IPS-18c (cell line): ENCODE data around the gene RBM24.
A peak's percentile ranks its signal among the peaks of the same experiment; 100 is the strongest.
"Not testable (repeated sequence)": the region's sequence is repeated elsewhere in the genome, so short reads cannot be mapped to it uniquely, and the experiment has no call there.

ENCODE experiments used
- H3K4me3 ChIP-seq: 2 replicates; pipeline ENCODE4 v1.7.0; 2013; ENCODE audit warnings: low read depth, mild to moderate bottlenecking, low read length, moderate library complexity; ENCODE audit not compliant: insufficient read depth
- H3K9me3 ChIP-seq: one replicate; pipeline ENCODE4 v1.6.1; 2013; ENCODE audit warnings: mild to moderate bottlenecking, low read length, moderate library complexity; ENCODE audit not compliant: control insufficient read depth, insufficient read depth

Gene RBM24

DNA sequence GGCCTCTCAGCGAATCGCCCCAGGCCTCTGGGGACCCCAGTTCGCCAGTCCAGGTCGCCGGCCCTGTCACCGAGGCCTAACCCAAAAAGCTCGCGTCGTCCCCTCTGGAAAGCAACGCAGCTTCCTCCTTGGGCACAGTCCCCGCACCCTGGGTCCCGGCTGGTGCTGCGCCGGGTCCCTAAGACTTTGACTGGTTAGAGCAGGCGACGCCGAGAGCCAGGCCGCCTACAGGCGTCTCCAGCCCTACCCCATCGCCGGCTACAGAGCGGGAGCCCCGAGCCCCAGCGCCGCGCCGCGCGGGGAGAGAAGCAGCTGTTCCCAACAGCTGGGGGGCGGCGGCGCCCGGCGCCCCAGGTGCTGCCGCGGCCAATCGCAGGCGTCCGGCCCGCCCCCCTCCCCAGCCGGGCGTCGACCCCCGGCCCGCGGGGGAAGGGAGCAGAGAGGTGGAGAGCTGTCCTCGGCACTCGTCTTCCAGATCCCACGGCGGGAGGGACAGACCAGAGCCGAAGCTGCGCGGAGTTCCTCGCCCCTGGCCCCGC lies 540 bp upstream of the RBM24 start:
- Histone ChIP-seq H3K9me3 (no peaks in the 10 kb centered on the region), H3K4me3 (peak overlapping the region; percentile 62)

- Histone ChIP-seq H3K9me3 (no peaks in the 10 kb centered on the region), H3K4me3 (peak overlapping the region; percentile 62)
These were observed 628 bp downstream of the RBM24 start for GRCh38 chr6:17281497-17282481.

DNA sequence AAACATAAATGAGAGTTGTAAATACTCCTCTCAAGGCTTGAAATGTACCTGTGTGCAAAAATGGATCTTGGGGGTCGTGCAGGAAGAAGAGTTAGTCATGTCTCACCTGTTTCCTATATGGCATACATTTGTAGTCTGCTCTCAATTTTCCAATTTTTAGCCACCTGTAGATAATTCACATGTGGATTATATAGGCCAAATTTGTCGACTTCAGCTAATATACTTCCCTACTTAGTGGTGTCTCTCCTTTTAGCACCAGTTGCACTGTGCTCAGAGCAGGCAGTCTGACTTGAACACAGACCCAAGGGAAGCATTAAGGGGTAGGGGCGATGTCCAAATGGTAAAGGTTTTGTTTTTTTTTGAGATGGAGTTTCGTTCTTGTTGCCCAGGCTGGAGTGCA lies 1.9 kb downstream of the RBM24 start:
- H3K4me3 ChIP-seq: no peak overlapping the region

GRCh38 chr6:17289630-17290061 lies 8.5 kb downstream of the RBM24 start:
- no peak overlapping the region for H3K4me3 ChIP-seq

More for the DNA sequence above, 1.9 kb downstream of the RBM24 start:
- H3K9me3 ChIP-seq: no peaks in the 10 kb centered on the region

DNA sequence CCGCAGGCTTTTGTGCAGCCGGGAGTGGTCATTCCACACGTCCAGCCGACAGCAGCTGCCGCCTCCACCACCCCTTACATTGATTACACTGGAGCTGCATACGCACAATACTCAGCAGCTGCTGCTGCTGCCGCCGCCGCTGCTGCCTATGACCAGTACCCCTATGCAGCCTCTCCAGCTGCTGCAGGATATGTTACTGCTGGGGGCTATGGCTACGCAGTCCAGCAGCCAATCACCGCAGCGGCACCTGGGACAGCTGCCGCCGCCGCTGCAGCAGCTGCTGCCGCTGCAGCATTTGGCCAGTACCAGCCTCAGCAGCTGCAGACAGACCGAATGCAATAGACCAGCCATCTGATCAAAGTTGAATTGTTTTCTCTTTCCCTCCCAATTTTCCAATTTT lies 10.6 kb downstream of the RBM24 start:
- Histone ChIP-seq H3K4me3 (no peak overlapping the region), H3K9me3 (no peaks in the 10 kb centered on the region)

More at GRCh38 chr6:17289630-17290061, 8.5 kb downstream of the RBM24 start:
- H3K9me3 ChIP-seq: no peaks in the 10 kb centered on the region

DNA sequence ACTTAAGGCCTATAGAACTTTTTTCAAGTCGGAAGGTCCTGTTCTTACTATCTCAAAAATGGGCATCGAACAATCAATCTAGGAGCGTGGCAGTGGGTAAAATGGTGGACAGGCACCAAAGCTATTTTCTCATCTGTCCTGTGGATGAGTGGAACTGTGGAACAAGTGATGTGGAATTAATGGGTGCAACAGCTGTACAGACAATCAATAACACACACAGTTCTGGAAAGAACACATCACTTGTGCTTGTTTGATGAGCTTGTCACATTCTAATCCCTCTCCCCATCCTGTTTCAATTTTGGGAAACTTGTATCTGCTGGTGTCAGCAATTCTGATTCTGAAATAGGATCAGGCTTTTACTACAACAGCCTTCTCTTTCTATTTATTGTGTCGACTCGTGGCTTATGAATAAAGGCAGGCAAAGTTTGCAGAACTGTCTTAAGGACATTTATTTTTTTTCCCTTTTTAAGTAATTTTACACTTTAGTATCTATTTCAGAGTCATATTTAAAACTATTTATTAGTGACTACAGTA lies 11.5 kb downstream of the RBM24 start:
- H3K4me3 ChIP-seq: no peak overlapping the region
- H3K9me3 ChIP-seq: no peaks in the 10 kb centered on the region

- no peak overlapping the region for H3K4me3 ChIP-seq
- no peaks in the 10 kb centered on the region for H3K9me3 ChIP-seq
These were observed 12.2 kb downstream of the RBM24 start for GRCh38 chr6:17293395-17293794.

DNA sequence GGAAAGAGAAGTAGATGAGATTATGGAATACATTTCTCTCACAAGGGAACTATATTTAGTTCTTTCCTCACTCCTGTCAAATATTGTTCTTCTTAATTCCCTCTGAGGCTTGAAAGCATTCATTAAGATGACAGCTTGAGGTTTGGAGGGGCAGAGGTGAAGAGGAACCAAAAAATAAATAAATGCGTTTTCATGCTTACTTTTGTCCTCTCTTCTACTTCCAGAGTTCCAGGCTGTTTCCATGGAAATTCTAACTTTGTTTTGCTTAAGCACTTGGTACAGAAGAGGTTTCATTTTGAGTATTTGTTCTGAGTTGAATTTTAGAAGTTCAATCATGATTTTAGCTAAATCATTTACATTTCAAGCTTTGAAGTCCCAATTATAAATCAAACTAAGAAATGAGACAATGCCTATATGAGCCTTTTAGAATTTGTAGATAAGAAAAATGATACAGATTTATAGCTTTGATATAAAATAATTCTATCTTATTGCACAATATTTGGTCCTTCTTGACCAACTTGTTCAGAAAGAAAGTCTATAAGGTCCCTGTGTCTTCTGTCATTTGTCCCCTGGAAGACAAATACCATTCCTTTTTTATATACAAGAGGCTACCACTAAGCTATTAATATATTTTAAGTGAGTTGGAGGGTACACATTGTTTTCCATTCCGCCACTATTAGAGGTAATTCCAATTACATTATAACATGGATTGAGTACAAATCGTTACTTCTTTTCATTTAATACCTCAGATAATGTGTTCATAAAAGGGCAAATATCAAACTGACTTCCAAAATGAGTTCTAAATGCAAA lies 16.3 kb downstream of the RBM24 start:
- no peak overlapping the region for H3K4me3 ChIP-seq
- no peaks in the 10 kb centered on the region for H3K9me3 ChIP-seq

- H3K4me3 ChIP-seq: no peak overlapping the region
- no peaks in the 10 kb centered on the region for H3K9me3 ChIP-seq
These were observed 17.1 kb downstream of the RBM24 start for GRCh38 chr6:17298257-17298656.

- no peak overlapping the region for H3K4me3 ChIP-seq
- H3K9me3 ChIP-seq: no peaks in the 10 kb centered on the region
These were observed 18.1 kb downstream of the RBM24 start for GRCh38 chr6:17299222-17299621.

- Histone ChIP-seq H3K9me3 (no peaks in the 10 kb centered on the region), H3K4me3 (no peak overlapping the region)
These were observed 18.6 kb downstream of the RBM24 start for GRCh38 chr6:17299750-17300149.

- Histone ChIP-seq H3K9me3 (no peaks in the 10 kb centered on the region), H3K4me3 (no peak overlapping the region)
These were observed 19.5 kb downstream of the RBM24 start for GRCh38 chr6:17300637-17301036.

- H3K9me3 ChIP-seq: no peaks in the 10 kb centered on the region
These were observed 22.3 kb downstream of the RBM24 start for GRCh38 chr6:17303444-17303843.

GRCh38 chr6:17305219-17306001 lies 24.2 kb downstream of the RBM24 start:
- Histone ChIP-seq H3K4me3 (no peak overlapping the region), H3K9me3 (no peaks in the 10 kb centered on the region)

More at GRCh38 chr6:17303444-17303843, 22.3 kb downstream of the RBM24 start:
- H3K4me3 ChIP-seq: no peak overlapping the region

- H3K4me3 ChIP-seq: no peak overlapping the region
- H3K9me3 ChIP-seq: no peaks in the 10 kb centered on the region
These were observed 30.6 kb downstream of the RBM24 start for GRCh38 chr6:17311595-17312311.

DNA sequence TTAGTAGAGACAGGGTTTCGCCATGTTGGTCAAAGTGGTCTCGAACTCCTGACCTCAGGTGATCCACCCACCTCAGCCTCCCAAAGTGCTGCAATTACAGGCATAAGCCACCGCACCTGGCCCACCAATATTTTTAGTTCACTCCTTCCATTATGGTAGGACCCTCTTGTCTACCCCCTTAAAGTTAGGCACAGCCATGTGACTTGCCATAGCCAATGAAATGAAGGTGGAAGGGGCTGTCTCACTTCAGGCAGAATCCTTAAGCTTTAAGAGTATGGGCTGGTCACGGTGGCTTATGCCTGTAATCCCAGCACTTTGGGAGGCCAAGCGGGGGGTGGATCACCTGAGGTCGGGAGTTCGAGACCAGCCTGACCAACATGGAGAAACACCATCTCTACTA lies 32.1 kb downstream of the RBM24 start:
- not testable (repeated sequence) for H3K9me3 ChIP-seq, H3K4me3 ChIP-seq
